Kidney (tissue), 14 donors: ENCODE data around the gene ARL3. TPM values are rescaled to one million over a fixed set of nuclear protein-coding genes. Genes with fewer than 3 reads are reported as not detected.

Source experiments
- DNase-seq, 5 donors: peaks; one replicate each; pipeline ENCODE4 v3.0.0-alpha.2; 2013 to 2020
- FAIRE-seq: peaks from 2 replicates; lab custom pipeline; 2012; peaks lifted over from hg19 to GRCh38; lab: Jason Lieb, UNC
- H3K27ac ChIP-seq, 2 donors: one replicate each; pipeline ENCODE4 v1.7.0; 2013; ENCODE audit warnings: low read depth in 2 of 2, low read length in 2 of 2, inconsistent platforms in 1 of 2
- H3K27me3 ChIP-seq: one replicate; pipeline ENCODE4 v1.7.1; 2013; ENCODE audit warnings: low read length, inconsistent platforms; ENCODE audit not compliant: control insufficient read depth, insufficient read depth
- H3K36me3 ChIP-seq, 3 donors: one replicate each; pipeline versions ENCODE4 v1.7.0 to v1.7.1; 2013; ENCODE audit warnings: low read length in 3 of 3, control low read depth in 1 of 3, inconsistent platforms in 1 of 3; ENCODE audit not compliant: insufficient read depth in 3 of 3, control insufficient read depth in 2 of 3
- H3K4me1 ChIP-seq, 3 donors: one replicate each; pipeline versions ENCODE4 v1.7.0 to v1.7.1; 2013; ENCODE audit warnings: low read length in 3 of 3, inconsistent platforms in 1 of 3, low read depth in 1 of 3; ENCODE audit not compliant: control insufficient read depth in 2 of 3, insufficient read depth in 2 of 3
- H3K4me3 ChIP-seq, 3 donors: one replicate each; pipeline versions ENCODE4 v1.7.0 to v1.8.1; 2013; ENCODE audit warnings: low read length in 3 of 3, control low read depth in 1 of 3, inconsistent platforms in 1 of 3
- H3K9ac ChIP-seq, 3 donors: one replicate each; pipeline versions ENCODE4 v1.7.0 to v1.7.1; 2013; ENCODE audit warnings: low read length in 3 of 3, control low read depth in 1 of 3, inconsistent platforms in 1 of 3
- H3K9me3 ChIP-seq, 3 donors: one replicate each; pipeline versions ENCODE4 v1.7.0 to v1.7.1; 2013; ENCODE audit warnings: low read length in 3 of 3, control low read depth in 1 of 3, inconsistent platforms in 1 of 3; ENCODE audit not compliant: control insufficient read depth in 2 of 3, insufficient read depth in 1 of 3
- CTCF ChIP-seq: IDR thresholded peaks from 3 replicates; pipeline ENCODE4 v1.5.1; 2012; ENCODE audit warnings: mild to moderate bottlenecking, moderate library complexity, borderline replicate concordance; ENCODE audit not compliant: insufficient read depth; ENCODE audit errors: extremely low read depth
- intact Hi-C: fragments of 100-400 bp; cut with DNase I; formaldehyde crosslinking; loops from one replicate; pipeline ENCODE4 v1.11.1; 2022
- polyA plus RNA-seq: library from polyadenylated mRNA; stranded (reverse); fragments of 350-450 nt; fragmentation: Illumina TruSeq; extraction: RNeasy Lipid Tissue Mini Kit (QIAGEN cat#74804); gene quantifications from one replicate; pipeline ENCODE4 v1.2.3, GENCODE V29; 2014; ENCODE audit warnings: low read depth, low replicate concordance; ENCODE audit not compliant: insufficient read depth
- total RNA-seq: library from RNA; stranded (reverse); fragmentation: NEBNext Ultra II Directional; extraction: Animal tissue kit (Norgen Biotek cat#: 25700); gene quantifications from one replicate; pipeline ENCODE4 v1.2.1, GENCODE V29; 2021
- donor health status: control.
- donor health status: control.
- donor health status: control.
- donor health status: control.
- donor health status: control.
- donor health status: DM: yes; HTN: yes; CAD: no.
- donor health status: Normal renal cell carcinoma (clear cell type).

ARL3 gene
- total and polyA plus RNA-seq, 2 donors from 2014 or later: 16.3 to 28.8 TPM

- H3K4me1 ChIP-seq: peaks cover 6 to 39% (median 32%) of the 10 kb centered on the region in 3 donors
Observed at GRCh38 chr10:102645388-102645740, 68.8 kb downstream of the ARL3 start.

GRCh38 chr10:102644646-102645387 is 69.4 kb downstream of the ARL3 start:
- peak; percentile 39 for TF ChIP-seq CTCF
- Histone ChIP-seq H3K36me3 (peaks cover 0 to 12% (median 4%) of the 10 kb centered on the region in 3 donors), H3K9me3 (no peaks in the 10 kb centered on the region), H3K27me3 (no peaks in the 10 kb centered on the region), H3K4me3 (peak overlapping the region; percentile 78 to 97 (median 86)), H3K4me1 (peaks cover 6 to 33% (median 32%) of the 10 kb centered on the region in 3 donors), H3K27ac (peak overlapping the region; percentile 97 to 99), H3K9ac (peak overlapping the region; percentile 76 to 97 (median 81))
- intact Hi-C loops: no loop called here
- DNase-seq (peak; percentile 82 to 94 (median 88)), FAIRE-seq (no peak)

More at GRCh38 chr10:102645388-102645740, 68.8 kb downstream of the ARL3 start:
- Histone ChIP-seq H3K9ac (peak overlapping the region; percentile 76 to 97 (median 81)), H3K27ac (peak overlapping the region; percentile 97 to 99), H3K27me3 (no peaks in the 10 kb centered on the region), H3K9me3 (no peaks in the 10 kb centered on the region), H3K4me3 (peak overlapping the region; percentile 78 to 97 (median 86)), H3K36me3 (peaks cover 0 to 12% (median 4%) of the 10 kb centered on the region in 3 donors)
- TF ChIP-seq CTCF: no peak
- intact Hi-C loops: no loop called here
- DNase-seq (peak; percentile 78 to 94 (median 88)), FAIRE-seq (no peak)

GRCh38 chr10:102644066-102644645 is 70.0 kb downstream of the ARL3 start, which contains the start of gene TRIM8:
TSS of gene TRIM8 (plus strand) at chr10:102644479. CDS start at chr10:102644618, 139 bp downstream.
- peak within 1 kb of the TSS; percentile 97 to 99 for H3K27ac ChIP-seq
- no peak for TF ChIP-seq CTCF
- peak within 1 kb of the TSS; percentile 76 to 97 (median 81) for H3K9ac ChIP-seq
- intact Hi-C loops: no loop called here
- DNase-seq (peak in 2 of 5 donors; percentile 74 to 90), FAIRE-seq (no peak)
- peak within 1 kb of the TSS; percentile 78 to 99 (median 86) for H3K4me3 ChIP-seq
- no peaks in the 10 kb centered on the region for H3K27me3 ChIP-seq
- H3K9me3 ChIP-seq: no peaks in the 10 kb centered on the region
- H3K36me3 ChIP-seq: peaks cover 0 to 12% (median 4%) of the 10 kb centered on the region in 3 donors
- peaks cover 6 to 27% (median 26%) of the 10 kb centered on the region in 3 donors for H3K4me1 ChIP-seq
